ENCODE data around the gene SLC6A18.

DNA sequence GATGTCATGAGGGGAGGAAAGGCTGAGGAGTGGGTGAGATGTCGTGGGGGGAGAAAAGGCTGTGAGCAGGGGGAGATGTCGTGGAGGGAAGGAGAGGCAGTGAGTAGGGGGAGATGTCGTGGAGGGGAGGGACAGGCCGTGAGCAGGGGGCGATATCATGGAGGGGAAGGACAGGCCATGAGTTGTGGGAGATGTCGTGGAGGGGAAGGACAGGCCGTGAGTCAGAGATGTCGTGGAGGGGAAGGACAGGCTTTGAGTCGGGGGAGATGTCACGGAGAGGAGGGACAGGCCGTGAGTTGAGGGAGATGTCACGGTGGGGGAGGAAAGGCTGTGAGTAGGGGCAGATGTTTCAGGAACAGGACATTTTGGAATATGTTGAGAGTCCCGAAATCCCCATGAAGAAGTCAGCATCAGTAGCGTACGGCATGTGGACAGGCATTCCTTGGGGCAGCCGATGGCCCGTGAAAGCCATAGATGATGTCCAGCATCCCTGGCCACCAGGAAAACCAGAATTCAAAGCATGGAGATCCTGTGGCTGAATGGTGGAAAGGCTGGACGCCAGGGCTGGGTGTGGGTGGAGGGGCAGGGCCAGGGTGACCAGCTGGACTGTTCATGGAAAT lies 32.1 kb upstream of the SLC6A18 start:
- no peak for TF ChIP-seq POLR2AphosphoS5 (IDR thresholded peaks at IDR 0.05; ENCODE audit: low read depth, low read length)
- TF ChIP-seq, protein P1, sequence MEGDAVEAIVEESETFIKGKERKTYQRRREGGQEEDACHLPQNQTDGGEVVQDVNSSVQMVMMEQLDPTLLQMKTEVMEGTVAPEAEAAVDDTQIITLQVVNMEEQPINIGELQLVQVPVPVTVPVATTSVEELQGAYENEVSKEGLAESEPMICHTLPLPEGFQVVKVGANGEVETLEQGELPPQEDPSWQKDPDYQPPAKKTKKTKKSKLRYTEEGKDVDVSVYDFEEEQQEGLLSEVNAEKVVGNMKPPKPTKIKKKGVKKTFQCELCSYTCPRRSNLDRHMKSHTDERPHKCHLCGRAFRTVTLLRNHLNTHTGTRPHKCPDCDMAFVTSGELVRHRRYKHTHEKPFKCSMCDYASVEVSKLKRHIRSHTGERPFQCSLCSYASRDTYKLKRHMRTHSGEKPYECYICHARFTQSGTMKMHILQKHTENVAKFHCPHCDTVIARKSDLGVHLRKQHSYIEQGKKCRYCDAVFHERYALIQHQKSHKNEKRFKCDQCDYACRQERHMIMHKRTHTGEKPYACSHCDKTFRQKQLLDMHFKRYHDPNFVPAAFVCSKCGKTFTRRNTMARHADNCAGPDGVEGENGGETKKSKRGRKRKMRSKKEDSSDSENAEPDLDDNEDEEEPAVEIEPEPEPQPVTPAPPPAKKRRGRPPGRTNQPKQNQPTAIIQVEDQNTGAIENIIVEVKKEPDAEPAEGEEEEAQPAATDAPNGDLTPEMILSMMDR (IDR thresholded peaks at IDR 0.05): no peak

Measured in Panc1 (cell line).